NCI-H146 treated with DMSO at 0.1 percent for 48 hours (cell line): ENCODE measurements around the gene DYNC1I1.

Experiments used
- DNase-seq: peaks from one replicate; lab custom pipeline; 2025; ENCODE audit not compliant: unreplicated experiment; lab: John Stamatoyannopoulos, UW

The DYNC1I1 gene

DNA sequence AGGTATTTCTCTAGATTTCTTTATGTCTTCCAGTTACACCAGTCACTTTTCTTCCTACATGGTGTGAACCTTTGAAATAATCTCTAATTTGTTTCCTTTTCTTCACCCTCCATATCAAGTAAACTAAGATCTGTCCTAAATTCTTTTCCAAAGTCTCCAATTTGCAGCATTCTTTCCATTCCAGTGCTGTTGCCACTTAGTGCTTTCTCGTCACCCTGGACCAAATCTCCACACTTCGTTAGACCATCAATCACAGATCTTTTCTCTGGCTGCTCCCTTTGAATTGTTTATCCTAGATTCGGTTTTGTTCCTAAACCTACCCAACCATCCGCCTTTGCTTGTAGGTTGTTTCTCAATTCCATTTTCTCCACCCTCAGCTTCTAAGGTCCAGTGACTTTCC, 74.7 kb downstream of the DYNC1I1 start:
- DNase-seq = no peak

DNA sequence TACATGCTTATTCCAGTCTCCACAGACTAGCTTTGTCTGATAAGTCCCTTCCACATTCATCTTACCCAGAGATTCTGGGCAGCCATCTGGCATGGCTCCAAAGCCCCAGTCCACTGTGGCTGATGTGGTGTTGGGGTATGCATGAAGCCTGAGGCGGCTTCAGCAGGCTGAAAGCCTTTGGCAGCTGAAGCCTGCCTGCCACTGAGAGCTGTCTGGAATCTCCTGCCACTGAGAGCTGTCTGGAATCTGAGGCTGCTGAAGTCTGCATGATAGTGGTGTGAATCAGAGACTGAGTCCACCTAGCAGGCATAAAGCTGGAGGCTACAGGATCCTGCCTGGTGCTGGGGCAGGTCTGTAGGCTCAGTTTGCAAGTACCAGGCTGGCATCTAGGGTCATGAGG, 87.1 kb downstream of the DYNC1I1 start:
- DNase-seq = no peak

DNA sequence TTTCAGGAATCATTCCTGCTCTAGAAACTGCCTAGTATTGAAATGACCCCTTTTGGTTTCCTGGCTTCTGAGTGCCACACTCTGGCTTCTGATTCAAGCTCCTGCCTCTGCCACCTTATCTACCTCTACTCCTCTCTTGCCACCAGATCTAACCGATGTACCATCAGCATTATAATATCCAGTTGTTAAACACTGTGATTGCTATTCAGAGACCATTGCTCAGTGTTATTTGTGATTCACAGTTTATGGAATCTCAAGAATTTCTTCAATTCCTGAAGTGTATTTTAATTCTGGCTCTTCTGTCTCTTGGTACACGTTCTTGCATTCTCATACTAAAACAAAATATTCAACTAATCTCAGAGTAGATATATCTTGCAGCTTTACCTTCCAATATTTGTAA, 88.7 kb downstream of the DYNC1I1 start:
- DNase-seq = no peak

DNA sequence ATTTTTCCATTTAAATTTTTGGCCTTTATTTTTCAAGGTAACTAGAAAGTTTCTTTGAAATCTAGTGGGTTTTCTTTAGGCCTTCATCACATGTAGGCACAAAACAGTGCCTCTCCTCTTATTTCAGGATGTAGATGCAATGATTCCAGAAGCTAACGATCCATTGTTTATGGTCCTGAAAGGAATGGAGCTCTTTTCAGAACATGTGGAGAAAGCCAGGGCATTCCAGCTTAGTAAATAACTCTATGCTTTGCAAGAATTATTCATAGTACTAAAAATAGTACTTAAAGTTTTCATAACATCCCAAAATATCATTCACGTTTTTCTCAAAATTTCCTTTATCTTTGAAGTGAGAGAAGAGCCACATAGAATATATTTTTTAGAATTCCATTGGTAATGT, 91.3 kb downstream of the DYNC1I1 start:
- DNase-seq = no peak

DNA sequence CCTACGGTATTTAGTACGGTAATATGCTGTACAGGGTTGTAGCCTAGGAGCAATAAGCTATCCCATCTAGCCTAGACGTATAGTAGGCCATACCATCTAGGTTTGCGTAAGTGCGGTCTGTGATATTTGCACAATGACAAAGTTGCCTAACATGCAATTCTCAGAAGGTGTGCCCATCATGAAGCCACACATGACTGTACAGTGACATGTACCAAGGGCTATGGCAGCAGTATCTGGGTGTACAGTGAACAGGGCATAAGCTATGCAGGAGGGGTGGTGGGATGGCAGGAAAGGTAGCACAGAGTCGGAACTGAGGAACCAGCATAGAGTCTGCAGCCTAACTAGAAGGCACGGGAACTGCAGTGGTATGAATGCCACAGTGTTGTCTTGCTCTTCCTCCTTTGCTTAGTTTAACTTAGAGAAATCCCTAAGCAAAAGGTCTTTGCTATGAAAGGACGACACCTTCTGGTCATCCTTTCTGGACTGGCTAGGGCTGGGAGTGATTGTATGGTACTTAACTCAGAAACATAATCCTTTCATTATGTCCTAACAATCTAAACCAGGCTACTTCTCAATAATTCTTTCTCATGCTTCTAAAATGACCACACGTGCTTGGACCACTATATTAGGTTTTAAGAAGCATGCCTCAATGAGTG, 93.5 kb downstream of the DYNC1I1 start:
- DNase-seq = no peak

DNA sequence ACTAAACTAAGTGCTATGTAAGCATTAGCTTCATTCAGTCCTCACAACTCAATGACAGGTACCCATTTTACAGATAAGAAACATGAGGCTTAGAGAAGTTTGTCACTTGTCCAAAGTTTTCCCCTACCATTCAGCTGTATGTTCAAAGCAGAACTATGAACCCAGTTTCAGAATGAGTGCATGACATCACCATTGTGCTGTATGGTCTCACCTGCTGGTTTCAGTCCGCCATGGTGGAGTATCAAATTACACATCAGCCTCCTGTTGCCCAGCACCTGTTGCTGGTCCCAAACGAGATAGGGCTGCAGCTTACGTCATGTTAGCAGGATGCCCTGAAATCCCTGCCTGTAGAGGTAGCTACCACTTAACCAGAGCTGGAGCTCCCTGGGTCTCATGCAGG, 95.0 kb downstream of the DYNC1I1 start:
- peak; percentile 89 for DNase-seq

DNA sequence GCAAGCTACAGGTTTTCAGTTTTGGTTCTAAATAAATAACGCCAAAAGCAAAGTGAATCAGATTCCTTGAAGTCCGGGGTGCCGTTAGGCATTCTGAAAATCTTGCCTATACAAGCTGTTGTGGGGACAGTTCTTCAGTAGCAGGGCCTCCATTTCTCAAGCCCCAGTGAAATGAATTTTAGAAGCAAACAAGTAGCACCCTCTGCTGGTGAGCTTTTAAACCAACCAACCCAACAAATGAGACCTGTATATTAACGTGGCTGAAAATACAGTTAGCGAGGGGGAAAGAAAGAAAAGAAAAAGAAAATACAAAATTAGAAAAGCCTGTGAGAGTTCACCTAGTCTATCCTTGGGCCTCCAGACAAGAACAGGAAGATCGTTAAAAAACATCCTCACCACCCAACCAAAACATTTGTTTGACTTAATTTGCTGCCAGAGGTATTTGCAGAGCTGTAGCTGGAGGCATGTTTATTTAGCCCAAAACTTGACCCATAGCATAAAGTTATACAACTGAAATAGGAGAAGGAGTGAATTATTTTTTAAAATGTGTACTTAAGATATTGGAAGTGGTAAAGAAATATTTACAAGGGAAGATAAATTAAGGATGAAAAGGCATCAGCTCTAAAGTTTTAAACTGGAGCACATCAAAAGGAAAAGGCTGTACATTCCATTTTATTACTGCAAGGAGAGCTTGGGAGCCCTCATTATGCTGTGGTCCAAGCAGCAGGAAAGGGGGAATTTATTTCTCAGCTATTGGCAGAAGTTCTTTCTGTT, 98.9 kb downstream of the DYNC1I1 start:
- DNase-seq = peak; percentile 53

GRCh38 chr7:95871896-95872295, 99.5 kb downstream of the DYNC1I1 start:
- no peak for DNase-seq

GRCh38 chr7:95874129-95874528, 101.8 kb downstream of the DYNC1I1 start:
- no peak for DNase-seq

- no peak for DNase-seq
Measured at GRCh38 chr7:95874541-95875265, 102.3 kb downstream of the DYNC1I1 start.

- DNase-seq = no peak
Measured at GRCh38 chr7:95875519-95875918, 103.2 kb downstream of the DYNC1I1 start.

GRCh38 chr7:95878677-95879076, 106.3 kb downstream of the DYNC1I1 start:
- no peak for DNase-seq

DNA sequence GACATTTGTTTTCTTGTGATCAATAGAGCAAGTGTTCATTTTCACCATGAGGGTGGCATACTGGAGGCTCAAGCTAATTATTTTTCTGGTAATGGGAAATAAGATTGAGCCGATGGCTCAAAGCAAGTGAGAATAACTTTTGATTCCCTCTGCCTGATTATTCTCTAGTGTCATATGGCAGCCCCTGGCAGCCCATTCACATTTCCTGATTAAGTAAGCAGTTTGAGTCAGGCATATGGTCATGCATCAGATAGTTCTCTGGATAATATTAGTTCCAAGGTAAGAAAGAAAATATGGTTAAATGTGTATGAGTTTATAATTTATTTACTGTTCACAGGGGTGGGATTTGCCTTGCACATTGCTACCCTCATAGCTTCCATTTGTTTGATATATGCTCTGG, 109.2 kb downstream of the DYNC1I1 start:
- no peak for DNase-seq

GRCh38 chr7:95883217-95883616, 110.9 kb downstream of the DYNC1I1 start:
- no peak for DNase-seq

GRCh38 chr7:95886501-95887090, 114.2 kb downstream of the DYNC1I1 start:
- DNase-seq = peak; percentile 69

DNA sequence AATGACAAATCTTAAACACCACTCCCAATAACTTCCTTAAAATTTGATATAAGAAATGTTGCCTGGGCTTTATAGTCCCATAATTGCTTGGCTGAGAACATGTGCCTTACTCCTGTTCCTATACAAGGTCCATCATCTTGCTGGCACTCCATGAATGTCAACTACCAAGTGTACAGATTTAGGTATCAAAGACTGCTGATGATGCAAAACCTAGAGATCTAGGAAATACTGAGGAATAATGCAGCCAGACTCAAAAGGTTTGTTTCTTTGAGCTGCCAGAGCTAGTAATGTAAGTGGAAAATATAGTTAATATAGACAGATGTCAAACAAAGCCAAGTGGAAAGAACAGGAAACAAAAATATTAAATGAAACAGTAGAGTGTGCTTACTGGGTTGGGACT, 121.1 kb downstream of the DYNC1I1 start:
- no peak for DNase-seq

DNA sequence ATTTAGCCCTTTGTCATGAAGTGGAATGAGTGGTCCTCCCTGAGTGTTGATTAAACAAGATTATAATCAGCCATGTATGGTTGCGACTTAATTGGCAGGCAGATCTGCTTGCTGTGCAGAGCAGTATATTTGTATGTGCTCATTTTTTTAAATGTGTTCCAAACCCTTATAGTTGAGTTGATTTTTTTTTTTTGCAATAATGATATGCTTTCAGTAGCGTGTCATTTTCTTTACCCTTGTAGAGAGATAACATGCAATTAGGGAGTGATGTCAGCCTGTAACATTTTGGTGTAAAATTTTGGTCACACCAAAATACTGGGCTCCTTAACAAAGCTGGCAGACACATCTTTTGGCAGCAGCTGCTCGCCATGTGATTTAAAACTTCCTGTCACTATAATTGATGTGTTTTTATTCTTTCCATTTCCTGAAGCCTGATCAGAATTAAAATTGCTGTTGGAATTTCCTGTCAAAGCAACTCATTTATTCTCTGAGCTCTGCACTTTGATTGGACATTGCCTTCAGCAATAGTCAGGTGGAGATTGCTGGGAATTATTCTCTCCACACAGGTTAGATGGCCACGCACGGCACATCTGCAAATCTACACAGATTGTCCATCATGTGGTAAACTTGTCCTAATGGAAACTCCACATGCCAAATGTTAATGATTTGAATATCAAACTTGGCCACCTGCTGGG, 125.3 kb downstream of the DYNC1I1 start:
- peak; percentile 57 for DNase-seq

GRCh38 chr7:95899919-95900513, 127.7 kb downstream of the DYNC1I1 start:
- DNase-seq = no peak

DNA sequence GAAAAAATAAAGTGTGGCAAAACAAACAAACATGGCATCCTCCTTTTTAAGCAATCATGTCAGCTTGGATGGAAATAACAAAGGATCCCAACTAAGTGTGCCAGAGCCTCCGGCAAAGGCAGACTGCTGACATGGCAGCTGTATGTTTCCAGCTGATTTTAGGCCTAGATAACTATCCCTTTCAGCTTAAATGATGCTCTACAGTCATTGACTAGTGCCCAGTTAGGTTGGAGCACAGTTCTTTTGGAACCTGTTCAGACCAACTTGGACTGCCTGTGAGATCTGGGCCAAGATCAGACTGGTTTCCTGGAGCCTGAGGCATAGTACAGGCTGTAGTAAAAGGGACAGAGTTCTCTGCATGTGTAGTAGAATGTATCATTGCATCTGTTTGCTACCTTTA, 128.7 kb downstream of the DYNC1I1 start:
- DNase-seq = no peak

DNA sequence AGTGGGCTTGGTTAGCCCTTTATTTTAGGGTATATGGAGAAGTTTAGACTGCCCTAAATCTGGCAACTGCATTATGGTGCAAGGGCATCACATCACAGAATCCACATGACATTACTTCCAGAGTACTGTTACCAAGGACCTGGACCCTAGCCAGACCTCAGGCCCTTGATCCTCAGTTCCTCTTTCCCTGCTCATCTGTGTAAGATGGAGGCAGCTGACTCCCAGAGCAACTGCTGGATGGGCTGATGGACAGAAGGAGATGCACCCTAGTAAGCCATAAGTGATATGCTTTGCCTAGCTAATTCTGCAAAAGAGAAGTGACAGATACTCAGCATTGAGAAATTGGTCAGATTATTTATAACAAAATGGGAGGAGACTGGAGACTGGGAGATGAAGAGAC, 131.7 kb downstream of the DYNC1I1 start:
- no peak for DNase-seq

DNA sequence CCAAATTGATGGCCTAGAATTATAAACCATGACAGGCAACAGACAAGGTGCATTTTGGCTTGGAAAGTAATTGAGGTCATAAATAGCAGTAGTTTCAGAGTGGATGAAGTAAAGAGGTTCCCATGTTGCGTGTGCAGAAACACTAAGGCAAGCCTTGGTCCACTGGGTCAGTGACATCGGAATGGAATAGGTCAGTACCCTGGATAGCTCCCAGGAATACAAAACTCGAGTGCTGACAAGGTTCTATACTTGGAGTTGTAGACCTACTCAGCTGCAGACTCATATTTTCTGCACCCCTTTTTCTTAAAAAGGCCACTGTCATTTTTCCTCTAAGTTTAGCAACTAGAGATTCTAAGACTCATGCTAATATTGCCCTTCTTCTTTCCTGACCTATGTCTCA, 132.8 kb downstream of the DYNC1I1 start:
- DNase-seq = no peak
